ENCODE measurements around the gene TMEM267.
"Not testable (repeated sequence)": the region's sequence is repeated elsewhere in the genome, so short reads cannot be mapped to it uniquely, and the experiment has no call there.

TMEM267 gene

DNA sequence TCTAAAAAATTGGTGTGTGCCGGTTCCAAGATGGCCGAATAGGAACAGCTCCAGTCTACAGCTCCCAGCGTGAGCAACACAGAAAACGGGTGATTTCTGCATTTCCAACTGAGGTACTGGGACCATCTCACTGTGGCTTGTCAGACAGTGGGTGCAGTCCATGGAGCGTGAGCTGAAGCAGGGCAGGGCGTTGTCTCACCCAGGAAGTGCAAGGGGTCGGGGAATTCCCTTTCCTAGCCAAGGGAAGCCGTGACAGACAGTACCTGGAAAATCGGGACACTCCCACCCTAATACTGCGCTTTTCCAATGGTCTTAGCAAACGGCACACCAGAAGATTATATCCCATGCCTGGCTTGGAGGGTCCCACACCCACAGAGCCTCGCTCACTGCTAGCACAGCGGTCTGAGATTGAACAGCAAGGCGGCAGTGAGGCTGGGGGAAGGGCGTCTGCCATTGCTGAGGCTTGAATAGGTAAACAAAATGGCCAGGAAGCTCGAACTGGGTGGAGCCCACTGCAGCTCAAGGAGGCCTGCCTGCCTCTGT lies 81.1 kb downstream of the TMEM267 start:
- not testable (repeated sequence) for DNase-seq (ENCODE audit: low spot score)

- DNase-seq (ENCODE audit: low spot score), result no peak
These were observed 81.8 kb downstream of the TMEM267 start for GRCh38 chr5:43401827-43402226.

DNA sequence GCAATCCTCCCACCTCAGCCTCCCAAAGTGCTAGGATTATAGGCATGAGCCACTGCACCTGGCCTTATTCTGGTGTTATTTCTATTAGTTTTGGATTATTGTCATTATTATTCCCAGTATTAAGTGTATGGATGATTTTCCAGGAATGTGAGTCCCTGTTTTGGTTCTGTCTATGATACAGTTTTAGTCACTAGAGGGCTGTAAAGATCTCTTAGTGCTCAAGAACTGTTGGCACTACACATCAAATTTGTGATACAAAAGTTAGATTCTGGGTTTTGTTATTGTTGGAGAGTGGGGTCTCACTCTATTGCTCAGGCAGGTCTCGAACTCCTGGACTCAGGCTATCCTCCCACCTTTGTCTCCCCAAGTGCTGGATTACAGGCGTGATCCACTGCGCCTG lies 83.6 kb downstream of the TMEM267 start:
- no peak for DNase-seq (ENCODE audit: low spot score)

- DNase-seq (ENCODE audit: low spot score), result peak; percentile 8
These were observed 86.8 kb downstream of the TMEM267 start for GRCh38 chr5:43396762-43397304.
